ENCODE results near the gene LRRTM1.

The LRRTM1 gene

DNA sequence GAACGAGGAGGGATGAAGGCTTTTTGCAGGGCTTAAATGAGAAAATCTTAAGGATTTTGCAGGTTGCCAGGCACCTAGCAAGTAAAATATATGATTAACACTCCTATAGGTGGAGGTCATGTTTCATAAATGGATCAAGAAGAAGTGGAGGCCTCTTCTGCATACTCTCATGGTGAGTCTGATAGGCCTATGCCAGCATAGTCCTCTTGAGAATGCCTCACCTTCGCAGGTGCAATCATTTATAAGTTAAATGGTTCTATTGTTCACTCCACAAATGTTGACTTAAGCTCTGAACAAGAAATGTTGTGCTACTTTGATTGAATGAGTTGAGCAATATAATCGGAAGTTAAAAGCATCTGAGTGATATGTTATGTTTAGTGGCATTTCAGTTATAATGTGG, 12.1 kb downstream of the LRRTM1 start (continued):
- TF ChIP-seq ZNF223 (tag by site-specific recombination; IDR thresholded peaks at IDR 0.05), result no peak
- no peak for TF ChIP-seq ZNF670 (tag by site-specific recombination; IDR thresholded peaks at IDR 0.05; ENCODE audit: low read depth)
- TF ChIP-seq ZNF777 (tag by site-specific recombination; IDR thresholded peaks at IDR 0.05; ENCODE audit: borderline replicate concordance), result no peak
- TF ChIP-seq, protein P1, sequence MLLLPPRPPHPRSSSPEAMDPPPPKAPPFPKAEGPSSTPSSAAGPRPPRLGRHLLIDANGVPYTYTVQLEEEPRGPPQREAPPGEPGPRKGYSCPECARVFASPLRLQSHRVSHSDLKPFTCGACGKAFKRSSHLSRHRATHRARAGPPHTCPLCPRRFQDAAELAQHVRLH (tag by site-specific recombination; IDR thresholded peaks at IDR 0.05), result no peak
- TF ChIP-seq ZNF157 (tag by site-specific recombination; IDR thresholded peaks at IDR 0.05), result no peak
- TF ChIP-seq ZSCAN23 (tag by site-specific recombination; IDR thresholded peaks at IDR 0.05), result no peak
- TF ChIP-seq, protein P2, sequence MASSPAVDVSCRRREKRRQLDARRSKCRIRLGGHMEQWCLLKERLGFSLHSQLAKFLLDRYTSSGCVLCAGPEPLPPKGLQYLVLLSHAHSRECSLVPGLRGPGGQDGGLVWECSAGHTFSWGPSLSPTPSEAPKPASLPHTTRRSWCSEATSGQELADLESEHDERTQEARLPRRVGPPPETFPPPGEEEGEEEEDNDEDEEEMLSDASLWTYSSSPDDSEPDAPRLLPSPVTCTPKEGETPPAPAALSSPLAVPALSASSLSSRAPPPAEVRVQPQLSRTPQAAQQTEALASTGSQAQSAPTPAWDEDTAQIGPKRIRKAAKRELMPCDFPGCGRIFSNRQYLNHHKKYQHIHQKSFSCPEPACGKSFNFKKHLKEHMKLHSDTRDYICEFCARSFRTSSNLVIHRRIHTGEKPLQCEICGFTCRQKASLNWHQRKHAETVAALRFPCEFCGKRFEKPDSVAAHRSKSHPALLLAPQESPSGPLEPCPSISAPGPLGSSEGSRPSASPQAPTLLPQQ (tag by site-specific recombination; IDR thresholded peaks at IDR 0.05), result no peak

DNA sequence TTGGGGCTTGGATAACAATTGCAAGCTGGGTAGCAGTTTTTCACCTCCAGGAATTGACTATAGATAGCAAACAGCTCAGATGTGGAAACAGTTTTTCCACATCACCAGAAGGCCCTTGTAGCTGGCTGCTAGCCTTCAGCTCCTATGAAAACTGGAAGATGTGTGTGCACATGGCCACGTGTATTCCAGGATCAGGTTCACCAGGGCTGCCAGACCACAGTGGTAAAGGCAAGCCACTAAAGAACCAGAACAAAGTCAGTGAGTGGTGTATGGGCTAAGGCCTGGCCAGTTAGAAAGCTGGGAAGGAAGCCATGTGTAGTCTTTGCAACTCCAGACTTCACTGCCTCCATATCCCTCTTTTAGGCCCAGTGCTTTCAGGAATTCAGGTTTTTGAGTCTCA, 12.9 kb downstream of the LRRTM1 start:
- Histone ChIP-seq H3K36me3 (ENCODE audit: control insufficient read depth in 2 of 2, insufficient read depth in 1 of 2, low read length in 2 of 2) (no peaks in the 10 kb centered on the region), H3K4me3 (ENCODE audit: low read depth, low read length) (no peak overlapping the region), H3K9me3 (ENCODE audit: control insufficient read depth, insufficient read depth, low read depth, low read length) (no peaks in the 10 kb centered on the region), H3K27ac (ENCODE audit: extremely low read depth, low read depth, low read length) (no peak overlapping the region), H3K4me1 (ENCODE audit: control insufficient read depth, insufficient read depth, low read length) (no peaks in the 10 kb centered on the region)
- CTCF ChIA-PET, result no interaction called here
- TF ChIP-seq ZIC2 (tag by site-specific recombination; IDR thresholded peaks at IDR 0.05), result no peak
- no peak for TF ChIP-seq ZNF350 (tag by site-specific recombination; IDR thresholded peaks at IDR 0.05)
- TF ChIP-seq BCL11A (tag by site-specific recombination; IDR thresholded peaks at IDR 0.05; ENCODE audit: low read depth), result no peak
- TF ChIP-seq ZNF302 (tag by site-specific recombination; IDR thresholded peaks at IDR 0.05; ENCODE audit: low read depth), result no peak
- TF ChIP-seq, protein P3, sequence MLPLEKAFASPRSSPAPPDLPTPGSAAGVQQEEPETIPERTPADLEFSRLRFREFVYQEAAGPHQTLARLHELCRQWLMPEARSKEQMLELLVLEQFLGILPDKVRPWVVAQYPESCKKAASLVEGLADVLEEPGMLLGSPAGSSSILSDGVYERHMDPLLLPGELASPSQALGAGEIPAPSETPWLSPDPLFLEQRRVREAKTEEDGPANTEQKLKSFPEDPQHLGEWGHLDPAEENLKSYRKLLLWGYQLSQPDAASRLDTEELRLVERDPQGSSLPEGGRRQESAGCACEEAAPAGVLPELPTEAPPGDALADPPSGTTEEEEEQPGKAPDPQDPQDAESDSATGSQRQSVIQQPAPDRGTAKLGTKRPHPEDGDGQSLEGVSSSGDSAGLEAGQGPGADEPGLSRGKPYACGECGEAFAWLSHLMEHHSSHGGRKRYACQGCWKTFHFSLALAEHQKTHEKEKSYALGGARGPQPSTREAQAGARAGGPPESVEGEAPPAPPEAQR (tag by site-specific recombination; IDR thresholded peaks at IDR 0.05), result no peak
- no peak for TF ChIP-seq ZNF324 (tag by site-specific recombination; IDR thresholded peaks at IDR 0.05)
- TF ChIP-seq, protein P4, sequence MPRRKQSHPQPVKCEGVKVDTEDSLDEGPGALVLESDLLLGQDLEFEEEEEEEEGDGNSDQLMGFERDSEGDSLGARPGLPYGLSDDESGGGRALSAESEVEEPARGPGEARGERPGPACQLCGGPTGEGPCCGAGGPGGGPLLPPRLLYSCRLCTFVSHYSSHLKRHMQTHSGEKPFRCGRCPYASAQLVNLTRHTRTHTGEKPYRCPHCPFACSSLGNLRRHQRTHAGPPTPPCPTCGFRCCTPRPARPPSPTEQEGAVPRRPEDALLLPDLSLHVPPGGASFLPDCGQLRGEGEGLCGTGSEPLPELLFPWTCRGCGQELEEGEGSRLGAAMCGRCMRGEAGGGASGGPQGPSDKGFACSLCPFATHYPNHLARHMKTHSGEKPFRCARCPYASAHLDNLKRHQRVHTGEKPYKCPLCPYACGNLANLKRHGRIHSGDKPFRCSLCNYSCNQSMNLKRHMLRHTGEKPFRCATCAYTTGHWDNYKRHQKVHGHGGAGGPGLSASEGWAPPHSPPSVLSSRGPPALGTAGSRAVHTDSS (tag by site-specific recombination; IDR thresholded peaks at IDR 0.05), result no peak
- TF ChIP-seq OVOL3 (tag by site-specific recombination; IDR thresholded peaks at IDR 0.05), result no peak
- TF ChIP-seq, protein P5, sequence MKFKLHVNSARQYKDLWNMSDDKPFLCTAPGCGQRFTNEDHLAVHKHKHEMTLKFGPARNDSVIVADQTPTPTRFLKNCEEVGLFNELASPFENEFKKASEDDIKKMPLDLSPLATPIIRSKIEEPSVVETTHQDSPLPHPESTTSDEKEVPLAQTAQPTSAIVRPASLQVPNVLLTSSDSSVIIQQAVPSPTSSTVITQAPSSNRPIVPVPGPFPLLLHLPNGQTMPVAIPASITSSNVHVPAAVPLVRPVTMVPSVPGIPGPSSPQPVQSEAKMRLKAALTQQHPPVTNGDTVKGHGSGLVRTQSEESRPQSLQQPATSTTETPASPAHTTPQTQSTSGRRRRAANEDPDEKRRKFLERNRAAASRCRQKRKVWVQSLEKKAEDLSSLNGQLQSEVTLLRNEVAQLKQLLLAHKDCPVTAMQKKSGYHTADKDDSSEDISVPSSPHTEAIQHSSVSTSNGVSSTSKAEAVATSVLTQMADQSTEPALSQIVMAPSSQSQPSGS (tag by site-specific recombination; IDR thresholded peaks at IDR 0.05; ENCODE audit: low read depth), result no peak
- TF ChIP-seq BCL11B (tag by site-specific recombination; IDR thresholded peaks at IDR 0.05; ENCODE audit: low read depth), result no peak
- TF ChIP-seq, protein P6, sequence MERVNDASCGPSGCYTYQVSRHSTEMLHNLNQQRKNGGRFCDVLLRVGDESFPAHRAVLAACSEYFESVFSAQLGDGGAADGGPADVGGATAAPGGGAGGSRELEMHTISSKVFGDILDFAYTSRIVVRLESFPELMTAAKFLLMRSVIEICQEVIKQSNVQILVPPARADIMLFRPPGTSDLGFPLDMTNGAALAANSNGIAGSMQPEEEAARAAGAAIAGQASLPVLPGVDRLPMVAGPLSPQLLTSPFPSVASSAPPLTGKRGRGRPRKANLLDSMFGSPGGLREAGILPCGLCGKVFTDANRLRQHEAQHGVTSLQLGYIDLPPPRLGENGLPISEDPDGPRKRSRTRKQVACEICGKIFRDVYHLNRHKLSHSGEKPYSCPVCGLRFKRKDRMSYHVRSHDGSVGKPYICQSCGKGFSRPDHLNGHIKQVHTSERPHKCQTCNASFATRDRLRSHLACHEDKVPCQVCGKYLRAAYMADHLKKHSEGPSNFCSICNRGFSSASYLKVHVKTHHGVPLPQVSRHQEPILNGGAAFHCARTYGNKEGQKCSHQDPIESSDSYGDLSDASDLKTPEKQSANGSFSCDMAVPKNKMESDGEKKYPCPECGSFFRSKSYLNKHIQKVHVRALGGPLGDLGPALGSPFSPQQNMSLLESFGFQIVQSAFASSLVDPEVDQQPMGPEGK (tag by site-specific recombination; IDR thresholded peaks at IDR 0.05), result no peak
- TF ChIP-seq, protein P2 (tag by site-specific recombination; IDR thresholded peaks at IDR 0.05), result no peak
- no peak for TF ChIP-seq ZNF48 (tag by site-specific recombination; IDR thresholded peaks at IDR 0.05)
- POLR2A ChIA-PET, result no interaction called here
